HG03280 (cell line): ENCODE results near the gene CUL2.
"Not testable (repeated sequence)": the region's sequence is repeated elsewhere in the genome, so short reads cannot be mapped to it uniquely, and the experiment has no call there.

ENCODE experiments used
- ATAC-seq: cut with Tn5 transposase; IDR thresholded peaks from one replicate; pipeline ENCODE4 v1.9.1; 2021; ENCODE audit warnings: mild to moderate bottlenecking, moderate library complexity; ENCODE audit not compliant: unreplicated experiment

The CUL2 gene

GRCh38 chr10:35080261-35080660 lies 9.9 kb downstream of the CUL2 start:
- not testable (repeated sequence) for ATAC-seq

GRCh38 chr10:35079763-35080162 lies 10.4 kb downstream of the CUL2 start:
- ATAC-seq: no peak

GRCh38 chr10:35079265-35079664 lies 10.9 kb downstream of the CUL2 start:
- no peak for ATAC-seq

GRCh38 chr10:35075228-35075627 lies 14.9 kb downstream of the CUL2 start:
- no peak for ATAC-seq

- ATAC-seq: no peak
These were observed 15.9 kb downstream of the CUL2 start for GRCh38 chr10:35074266-35074665.

- ATAC-seq: no peak
These were observed 19.6 kb downstream of the CUL2 start for GRCh38 chr10:35070521-35070920.

- no peak for ATAC-seq
These were observed 26.2 kb downstream of the CUL2 start for GRCh38 chr10:35063837-35064454.

GRCh38 chr10:35059481-35059880 lies 30.7 kb downstream of the CUL2 start:
- ATAC-seq: no peak

GRCh38 chr10:35058686-35059085 lies 31.5 kb downstream of the CUL2 start:
- no peak for ATAC-seq

- no peak for ATAC-seq
These were observed 32.0 kb downstream of the CUL2 start for GRCh38 chr10:35058134-35058533.

- ATAC-seq: no peak
These were observed 33.5 kb downstream of the CUL2 start for GRCh38 chr10:35056686-35057085.

- ATAC-seq: no peak
These were observed 34.0 kb downstream of the CUL2 start for GRCh38 chr10:35056133-35056532.

GRCh38 chr10:35050568-35050967 lies 39.6 kb downstream of the CUL2 start:
- ATAC-seq: no peak

- no peak for ATAC-seq
These were observed 44.1 kb downstream of the CUL2 start for GRCh38 chr10:35046074-35046473.

- ATAC-seq: not testable (repeated sequence)
These were observed 44.9 kb downstream of the CUL2 start for GRCh38 chr10:35045275-35045674.

- no peak for ATAC-seq
These were observed 46.3 kb downstream of the CUL2 start for GRCh38 chr10:35043796-35044344.

- ATAC-seq: no peak
These were observed 47.4 kb downstream of the CUL2 start for GRCh38 chr10:35042783-35043182.

- no peak for ATAC-seq
These were observed 48.6 kb downstream of the CUL2 start for GRCh38 chr10:35041502-35041879.

- no peak for ATAC-seq
These were observed 49.2 kb downstream of the CUL2 start for GRCh38 chr10:35040760-35041501.

- no peak for ATAC-seq
These were observed 53.0 kb downstream of the CUL2 start for GRCh38 chr10:35037104-35037503.

GRCh38 chr10:35035606-35036005 lies 54.5 kb downstream of the CUL2 start:
- no peak for ATAC-seq

GRCh38 chr10:35027567-35027966 lies 62.6 kb downstream of the CUL2 start:
- ATAC-seq: no peak
